HL-60/S4 (cell line): ENCODE data around the gene PTPRR.

Experiments
- in situ Hi-C: fragments of 300-500 bp; cut with MboI; formaldehyde crosslinking; loops from 2 replicates; pipeline ENCODE4 v1.14.3; 2022; ENCODE audit warnings: low sequenced_read_pairs

Gene PTPRR, protein sequence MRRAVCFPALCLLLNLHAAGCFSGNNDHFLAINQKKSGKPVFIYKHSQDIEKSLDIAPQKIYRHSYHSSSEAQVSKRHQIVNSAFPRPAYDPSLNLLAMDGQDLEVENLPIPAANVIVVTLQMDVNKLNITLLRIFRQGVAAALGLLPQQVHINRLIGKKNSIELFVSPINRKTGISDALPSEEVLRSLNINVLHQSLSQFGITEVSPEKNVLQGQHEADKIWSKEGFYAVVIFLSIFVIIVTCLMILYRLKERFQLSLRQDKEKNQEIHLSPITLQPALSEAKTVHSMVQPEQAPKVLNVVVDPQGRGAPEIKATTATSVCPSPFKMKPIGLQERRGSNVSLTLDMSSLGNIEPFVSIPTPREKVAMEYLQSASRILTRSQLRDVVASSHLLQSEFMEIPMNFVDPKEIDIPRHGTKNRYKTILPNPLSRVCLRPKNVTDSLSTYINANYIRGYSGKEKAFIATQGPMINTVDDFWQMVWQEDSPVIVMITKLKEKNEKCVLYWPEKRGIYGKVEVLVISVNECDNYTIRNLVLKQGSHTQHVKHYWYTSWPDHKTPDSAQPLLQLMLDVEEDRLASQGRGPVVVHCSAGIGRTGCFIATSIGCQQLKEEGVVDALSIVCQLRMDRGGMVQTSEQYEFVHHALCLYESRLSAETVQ

GRCh38 chr12:70920251-70920851 is at the start of gene PTPRR:
Gene PTPRR (minus strand): TSS chr12:70920738. CDS start chr12:70920390, 348 bp downstream.
- in situ Hi-C loops, result no loop called here

DNA sequence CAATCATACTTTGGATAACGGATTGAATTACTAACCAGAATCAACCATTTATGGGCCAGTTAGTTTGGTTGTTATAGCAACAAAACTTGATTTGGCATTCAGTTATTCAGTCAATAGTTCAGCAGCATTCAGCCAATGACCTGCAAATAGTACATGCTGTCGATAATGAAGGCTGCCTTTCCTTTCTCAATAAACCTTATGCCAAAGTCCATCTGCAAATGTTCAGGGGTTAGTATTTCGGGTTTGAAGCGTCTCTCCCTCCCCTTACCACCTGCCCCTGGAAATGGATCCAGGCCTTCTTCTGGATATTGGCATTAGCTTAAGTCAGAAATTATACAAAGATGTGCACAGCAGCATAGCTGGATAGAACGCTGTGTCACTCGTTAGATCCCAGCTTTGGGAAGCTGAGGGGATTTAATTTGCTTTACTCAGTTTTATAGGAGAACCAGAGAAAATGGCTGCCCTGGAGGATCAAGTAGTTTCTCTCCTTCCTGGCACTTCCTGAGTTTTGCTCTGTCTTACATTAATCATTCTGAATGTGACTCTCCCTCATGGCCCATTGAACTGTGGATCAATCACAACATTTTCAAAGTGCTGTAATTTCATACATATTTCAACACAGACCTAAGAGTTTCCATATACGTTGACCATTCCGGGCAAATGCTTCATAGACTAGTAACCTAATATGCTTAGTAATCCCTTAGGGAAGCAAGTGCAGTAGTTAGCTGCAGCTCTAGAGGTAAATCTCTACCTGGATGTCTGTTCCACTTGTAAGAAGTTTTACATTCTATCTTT is 46.7 kb upstream of the PTPRR start:
- in situ Hi-C loops, result no loop called here

GRCh38 chr12:70966046-70966445 is 45.5 kb upstream of the PTPRR start:
- in situ Hi-C loops, result no loop called here

- in situ Hi-C loops, result no loop called here
Measured at GRCh38 chr12:70964867-70965510, 44.5 kb upstream of the PTPRR start.

GRCh38 chr12:70963081-70963660 is 42.6 kb upstream of the PTPRR start:
- in situ Hi-C loops, result no loop called here

DNA sequence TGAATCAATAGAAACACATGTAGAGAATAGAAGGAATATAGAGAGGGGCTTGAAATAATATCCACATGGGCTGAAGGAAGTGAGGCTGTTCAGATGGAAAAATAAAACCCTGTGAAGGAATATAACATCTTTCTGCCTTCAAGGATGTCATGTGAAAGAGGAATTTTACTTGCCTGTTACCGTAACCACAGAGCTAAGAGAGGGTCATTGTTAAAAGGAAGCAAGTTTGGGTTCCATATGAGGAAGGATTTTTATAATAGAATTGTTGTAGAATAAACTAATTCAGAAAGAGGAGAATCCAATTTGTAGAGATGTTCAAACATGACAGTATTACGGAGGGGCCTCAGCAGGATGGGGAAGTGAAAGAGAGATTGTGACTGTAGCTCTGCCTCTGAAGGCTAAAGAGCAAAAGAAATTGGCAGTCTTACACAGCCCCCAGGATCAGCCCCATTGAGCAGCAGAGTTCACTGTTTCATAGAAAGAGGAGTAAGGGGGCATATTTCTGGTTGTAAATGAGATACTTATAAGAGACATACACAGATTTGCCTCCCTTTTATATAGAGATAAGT is 41.8 kb upstream of the PTPRR start:
- in situ Hi-C loops, result no loop called here

- in situ Hi-C loops, result no loop called here
Measured at GRCh38 chr12:70960484-70960883, 39.9 kb upstream of the PTPRR start.

DNA sequence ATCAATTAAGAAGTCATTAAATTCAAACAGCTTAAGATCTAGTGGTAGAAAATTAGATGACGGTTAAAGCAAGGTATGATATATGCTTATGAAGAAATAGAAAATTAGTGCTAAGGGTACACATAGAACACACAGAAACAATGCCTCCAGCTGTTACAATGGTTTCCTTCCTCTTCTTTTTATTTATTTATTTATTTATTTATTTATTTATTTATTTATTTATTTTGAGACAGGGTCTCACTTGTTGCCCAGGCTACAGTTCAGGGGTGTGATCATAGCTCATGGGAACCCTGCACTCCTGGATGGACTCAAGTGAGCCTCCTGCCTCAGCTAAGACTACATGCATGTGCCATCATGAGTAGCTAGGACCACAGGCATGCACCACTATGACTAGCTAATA is 34.9 kb upstream of the PTPRR start:
- in situ Hi-C loops, result no loop called here

DNA sequence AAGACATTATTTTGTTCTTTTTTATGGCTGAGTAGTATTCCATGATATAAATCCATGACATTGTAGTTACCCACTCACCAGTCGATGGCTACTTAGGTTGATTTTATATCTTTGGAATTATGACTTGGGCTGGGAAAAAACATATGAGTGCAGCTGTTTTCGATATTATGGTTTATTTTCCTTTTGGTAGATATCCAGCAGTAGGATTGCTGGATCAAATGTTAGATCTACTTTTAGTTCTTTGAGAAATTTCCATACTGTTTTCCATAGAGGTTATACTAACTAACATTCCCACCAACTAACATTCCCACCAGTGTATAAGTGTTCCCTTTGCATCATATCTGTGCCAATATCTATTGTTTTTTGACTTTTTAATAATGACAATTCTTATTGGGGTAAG is 29.9 kb upstream of the PTPRR start:
- in situ Hi-C loops, result no loop called here

GRCh38 chr12:70948976-70949336 is 28.4 kb upstream of the PTPRR start:
- in situ Hi-C loops, result no loop called here

DNA sequence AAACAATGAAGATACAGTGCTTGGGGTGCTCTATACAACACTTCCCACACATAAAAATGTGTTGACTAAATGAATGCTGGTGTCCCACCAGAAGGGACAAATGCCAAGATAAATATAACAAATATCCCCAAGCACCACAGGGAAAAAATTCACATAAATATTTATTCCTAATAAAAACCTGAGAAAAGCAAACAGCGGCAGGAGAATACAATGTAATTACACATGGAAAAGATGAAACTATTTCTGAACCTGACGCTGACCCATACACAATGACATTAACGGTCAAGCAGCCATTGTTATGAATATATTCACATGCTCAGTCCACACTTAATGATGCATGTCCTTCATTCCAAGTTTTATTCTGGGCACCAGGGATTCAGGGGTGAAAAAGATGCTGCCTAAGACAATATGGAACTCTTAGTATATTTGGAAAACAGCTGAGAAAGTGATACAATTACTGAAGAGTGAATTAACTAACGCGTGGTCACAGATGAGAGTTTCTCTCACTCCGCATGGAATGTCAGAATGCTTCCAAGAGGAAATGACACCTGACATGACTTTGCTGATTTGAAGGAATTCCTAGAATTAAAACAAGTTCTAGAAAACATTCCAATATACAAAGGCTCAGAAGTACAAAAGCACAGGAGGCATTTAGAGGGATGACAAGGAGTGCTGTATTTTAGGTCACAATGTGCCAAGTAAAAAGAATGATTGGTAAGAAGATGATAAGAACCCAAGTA is 27.9 kb upstream of the PTPRR start:
- in situ Hi-C loops, result no loop called here

GRCh38 chr12:70936203-70936813 is 15.8 kb upstream of the PTPRR start:
- in situ Hi-C loops, result no loop called here

DNA sequence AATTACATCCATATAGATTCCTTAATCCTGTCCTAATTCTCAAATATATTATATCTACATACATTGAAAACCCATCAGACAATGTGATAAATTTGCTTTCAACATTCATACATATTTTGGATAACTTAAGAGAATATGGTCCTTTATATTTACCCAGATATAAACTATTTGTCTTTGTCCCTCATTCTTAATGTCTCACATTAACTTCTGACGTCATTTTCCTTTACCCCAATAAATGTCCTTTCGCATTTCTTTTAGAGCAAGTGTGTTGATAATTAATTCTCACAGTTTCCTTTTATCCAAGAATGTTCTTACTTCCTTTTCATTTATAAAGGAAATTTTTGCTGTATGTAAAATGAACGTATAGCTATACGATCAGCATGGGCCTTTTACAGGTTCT is 12.6 kb upstream of the PTPRR start:
- in situ Hi-C loops, result no loop called here

- in situ Hi-C loops, result no loop called here
Measured at GRCh38 chr12:70929029-70929428, 8.5 kb upstream of the PTPRR start.

- in situ Hi-C loops, result no loop called here
Measured at GRCh38 chr12:70928071-70928470, 7.5 kb upstream of the PTPRR start.

DNA sequence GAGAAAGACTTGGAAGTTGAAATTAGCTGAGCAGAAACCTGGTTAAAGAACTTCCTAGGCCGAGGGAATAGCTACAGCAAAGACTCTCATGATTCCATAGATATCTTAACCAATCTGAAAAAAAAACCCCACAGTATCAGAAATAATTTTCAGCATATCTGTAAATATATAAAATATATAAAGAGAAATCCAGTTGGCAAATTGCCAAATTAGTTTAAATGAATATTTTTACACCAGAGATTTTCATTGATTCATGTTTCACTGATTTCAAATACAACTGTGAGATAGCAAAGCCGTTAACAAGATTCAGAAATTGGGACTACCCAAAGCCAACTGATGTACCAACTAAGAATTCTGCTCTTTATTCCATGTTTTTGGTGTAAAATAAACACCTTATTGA is 6.8 kb upstream of the PTPRR start:
- in situ Hi-C loops, result no loop called here

DNA sequence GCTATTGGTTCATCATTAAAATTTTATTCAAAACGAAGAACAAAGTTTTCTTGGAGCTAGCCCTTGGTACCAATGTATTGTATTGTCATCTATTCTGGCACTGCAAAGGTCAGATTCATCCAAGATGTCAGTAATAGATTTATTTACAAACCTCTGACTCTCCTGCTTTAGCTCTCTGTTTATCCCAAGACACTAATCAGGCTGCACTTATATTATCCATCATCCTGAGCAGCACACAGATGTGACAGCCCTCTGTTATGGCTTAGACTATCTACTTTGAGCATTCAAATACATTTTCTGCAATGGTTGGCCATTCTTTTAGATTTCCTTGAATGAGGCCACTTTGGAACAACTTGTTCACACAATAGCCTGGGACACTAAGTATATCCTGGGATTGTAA is 5.0 kb upstream of the PTPRR start:
- in situ Hi-C loops, result no loop called here

DNA sequence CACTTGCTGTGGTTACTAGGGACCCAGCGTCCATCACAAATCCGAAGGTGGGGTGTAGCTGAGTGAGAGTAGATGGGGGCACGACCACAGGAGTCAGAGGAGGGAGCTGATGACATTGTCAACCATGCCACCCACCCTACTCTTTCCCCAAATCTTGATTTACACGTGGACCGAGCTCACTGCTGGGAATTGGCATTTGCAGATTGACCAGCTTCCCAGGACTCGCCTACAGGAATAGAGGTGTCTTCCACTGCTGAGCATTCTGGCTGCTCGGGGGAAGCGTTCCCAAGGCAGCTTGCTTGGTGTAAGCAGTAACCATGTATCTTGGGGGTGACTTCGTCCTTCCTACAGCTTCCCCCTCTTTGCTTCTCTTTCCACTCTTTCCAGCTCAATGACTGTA is 353 bp upstream of the PTPRR start:
- in situ Hi-C loops, result no loop called here

- in situ Hi-C loops, result no loop called here
Measured at GRCh38 chr12:70919597-70920035, 922 bp downstream of the PTPRR start.
